Measurements from ENCODE around the gene TBC1D22A. TPM values are rescaled to one million over a fixed set of nuclear protein-coding genes. Genes with fewer than 3 reads are reported as not detected.

Gene TBC1D22A
- polyA plus RNA-seq, 1 donor (not counting 4 experiments of a cell fraction or from before 2014, with no cell fraction given), result 20.9 TPM

DNA sequence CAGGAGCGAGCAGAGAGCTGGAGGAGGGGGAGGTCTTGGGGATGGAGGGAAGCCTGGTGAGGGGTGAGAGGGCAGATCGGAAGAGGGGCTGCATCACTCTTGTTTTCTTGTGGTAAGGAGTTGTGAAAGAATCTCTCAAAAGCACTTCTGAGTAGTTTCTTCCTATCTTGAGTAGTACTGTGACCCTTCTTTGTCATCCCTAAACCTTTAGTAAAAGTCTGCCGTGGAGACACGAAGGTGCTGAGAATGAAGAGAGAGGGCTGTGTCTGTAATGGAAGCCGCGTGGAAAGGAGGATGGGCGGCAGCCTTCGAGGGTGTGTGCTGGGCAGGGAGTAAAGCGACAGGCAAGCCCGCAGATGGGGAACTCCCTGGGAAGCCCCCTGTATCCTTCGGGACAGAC, 237.8 kb downstream of the TBC1D22A start:
- Histone ChIP-seq H3K4me1 (ENCODE audit: control insufficient read depth, extremely low read depth, insufficient read depth, low read length) (no peaks in the 10 kb centered on the region), H3K9me3 (ENCODE audit: control insufficient read depth, low read depth, low read length) (no peaks in the 10 kb centered on the region), H3K27ac (ENCODE audit: control insufficient read depth, insufficient read depth, low read length) (no peak overlapping the region), H3K79me2 (ENCODE audit: control insufficient read depth, insufficient read depth, low read length) (no peaks in the 10 kb centered on the region), H3K36me3 (ENCODE audit: control insufficient read depth in 2 of 2, extremely low read depth in 1 of 2, insufficient read depth in 2 of 2, low read length in 2 of 2) (peaks cover 6 to 7% of the 10 kb centered on the region in 2 experiments), H2AFZ (ENCODE audit: control insufficient read depth, low read length) (no peak overlapping the region), H4K20me1 (ENCODE audit: control insufficient read depth, extremely low read depth, insufficient read depth, low read length) (no peaks in the 10 kb centered on the region), H3K4me2 (ENCODE audit: control insufficient read depth, extremely low read depth, insufficient read depth, low read depth, low read length) (no peak overlapping the region), H3K9me1 (ENCODE audit: control insufficient read depth, extremely low read depth, insufficient read depth, low read length) (no peaks in the 10 kb centered on the region), H3K4me3 (ENCODE audit: control insufficient read depth in 2 of 3, extremely low read depth in 1 of 3, insufficient read depth in 2 of 3, low read depth in 1 of 3, low read length in 3 of 3) (no peak overlapping the region), H3K9ac (ENCODE audit: control insufficient read depth, extremely low read depth, insufficient read depth, low read length) (no peak overlapping the region), H3K27me3 (ENCODE audit: control insufficient read depth, extremely low read depth, insufficient read depth, low read length) (no peaks in the 10 kb centered on the region)
- DNase-seq (ENCODE audit: low read depth, low spot score), result no peak
- dilution Hi-C loops (cut with MboI; ENCODE audit: extremely low pct_ligation_motif_present, low sequenced_read_pairs), result no loop called here
- no peak for TF ChIP-seq EZH2 (IDR thresholded peaks at IDR 0.05; ENCODE audit: low read length)
- TF ChIP-seq, protein P1, sequence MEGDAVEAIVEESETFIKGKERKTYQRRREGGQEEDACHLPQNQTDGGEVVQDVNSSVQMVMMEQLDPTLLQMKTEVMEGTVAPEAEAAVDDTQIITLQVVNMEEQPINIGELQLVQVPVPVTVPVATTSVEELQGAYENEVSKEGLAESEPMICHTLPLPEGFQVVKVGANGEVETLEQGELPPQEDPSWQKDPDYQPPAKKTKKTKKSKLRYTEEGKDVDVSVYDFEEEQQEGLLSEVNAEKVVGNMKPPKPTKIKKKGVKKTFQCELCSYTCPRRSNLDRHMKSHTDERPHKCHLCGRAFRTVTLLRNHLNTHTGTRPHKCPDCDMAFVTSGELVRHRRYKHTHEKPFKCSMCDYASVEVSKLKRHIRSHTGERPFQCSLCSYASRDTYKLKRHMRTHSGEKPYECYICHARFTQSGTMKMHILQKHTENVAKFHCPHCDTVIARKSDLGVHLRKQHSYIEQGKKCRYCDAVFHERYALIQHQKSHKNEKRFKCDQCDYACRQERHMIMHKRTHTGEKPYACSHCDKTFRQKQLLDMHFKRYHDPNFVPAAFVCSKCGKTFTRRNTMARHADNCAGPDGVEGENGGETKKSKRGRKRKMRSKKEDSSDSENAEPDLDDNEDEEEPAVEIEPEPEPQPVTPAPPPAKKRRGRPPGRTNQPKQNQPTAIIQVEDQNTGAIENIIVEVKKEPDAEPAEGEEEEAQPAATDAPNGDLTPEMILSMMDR (optimal IDR thresholded peaks at IDR 0.05 in 1 of 3, IDR thresholded peaks at IDR 0.05 in 1 of 3, conservative IDR thresholded peaks at IDR 0.05 in 1 of 3; ENCODE audit: extremely low read depth in 1 of 3, insufficient read depth in 2 of 3, low read length in 3 of 3), result no peak
- FAIRE-seq, result no peak

DNA sequence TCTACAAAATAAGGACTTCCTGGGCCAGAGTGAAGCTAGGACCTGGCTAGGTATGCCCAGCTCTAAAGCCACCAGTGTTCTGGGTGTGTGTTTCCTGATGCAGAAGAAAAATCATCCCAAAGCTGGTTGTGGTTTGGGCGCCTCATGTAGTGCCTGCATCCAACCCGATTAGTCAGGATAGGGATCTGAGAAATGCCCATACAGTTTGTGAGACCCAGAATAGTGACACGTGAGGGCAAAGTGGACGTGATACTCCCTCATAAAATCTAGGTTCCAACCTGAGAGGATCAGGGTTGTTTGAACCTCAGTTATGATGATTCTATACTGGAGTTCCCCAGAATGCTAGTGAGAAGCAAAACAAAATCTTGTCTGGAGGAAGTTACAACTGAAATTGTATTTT, 238.4 kb downstream of the TBC1D22A start:
- dilution Hi-C loops (cut with MboI; ENCODE audit: extremely low pct_ligation_motif_present, low sequenced_read_pairs), result no loop called here
- peaks cover 6% of the 10 kb centered on the region in 2 experiments for H3K36me3 ChIP-seq (ENCODE audit: control insufficient read depth in 2 of 2, extremely low read depth in 1 of 2, insufficient read depth in 2 of 2, low read length in 2 of 2)
- no peaks in the 10 kb centered on the region for H4K20me1 ChIP-seq (ENCODE audit: control insufficient read depth, extremely low read depth, insufficient read depth, low read length)
- H3K4me1 ChIP-seq (ENCODE audit: control insufficient read depth, extremely low read depth, insufficient read depth, low read length), result no peaks in the 10 kb centered on the region
- H3K4me3 ChIP-seq (ENCODE audit: control insufficient read depth in 2 of 3, extremely low read depth in 1 of 3, insufficient read depth in 2 of 3, low read depth in 1 of 3, low read length in 3 of 3), result no peak overlapping the region
- H2AFZ ChIP-seq (ENCODE audit: control insufficient read depth, low read length), result no peak overlapping the region
- TF ChIP-seq, protein P1 (optimal IDR thresholded peaks at IDR 0.05 in 1 of 3, IDR thresholded peaks at IDR 0.05 in 1 of 3, conservative IDR thresholded peaks at IDR 0.05 in 1 of 3; ENCODE audit: extremely low read depth in 1 of 3, insufficient read depth in 2 of 3, low read length in 3 of 3), result no peak
- TF ChIP-seq EZH2 (IDR thresholded peaks at IDR 0.05; ENCODE audit: low read length), result no peak
- FAIRE-seq (no peak), DNase-seq (ENCODE audit: low read depth, low spot score) (no peak)
- H3K27me3 ChIP-seq (ENCODE audit: control insufficient read depth, extremely low read depth, insufficient read depth, low read length), result no peaks in the 10 kb centered on the region
- H3K4me2 ChIP-seq (ENCODE audit: control insufficient read depth, extremely low read depth, insufficient read depth, low read depth, low read length), result no peak overlapping the region
- H3K27ac ChIP-seq (ENCODE audit: control insufficient read depth, insufficient read depth, low read length), result no peak overlapping the region
- H3K79me2 ChIP-seq (ENCODE audit: control insufficient read depth, insufficient read depth, low read length), result no peaks in the 10 kb centered on the region
- H3K9ac ChIP-seq (ENCODE audit: control insufficient read depth, extremely low read depth, insufficient read depth, low read length), result no peak overlapping the region
- no peaks in the 10 kb centered on the region for H3K9me3 ChIP-seq (ENCODE audit: control insufficient read depth, low read depth, low read length)
- no peaks in the 10 kb centered on the region for H3K9me1 ChIP-seq (ENCODE audit: control insufficient read depth, extremely low read depth, insufficient read depth, low read length)

All from keratinocyte (primary cell).